NK-92 (cell line): Measurements from ENCODE around the gene HHATL.

Experiments
- DNase-seq: peaks from one replicate; lab custom pipeline; 2025; ENCODE audit not compliant: unreplicated experiment; lab: John Stamatoyannopoulos, UW

Gene HHATL

GRCh38 chr3:42713747-42714146, 11.1 kb upstream of the HHATL start:
- no peak for DNase-seq

- DNase-seq, result no peak
Measured at GRCh38 chr3:42712688-42713372, 10.2 kb upstream of the HHATL start.

GRCh38 chr3:42712344-42712648, 9.7 kb upstream of the HHATL start:
- DNase-seq, result no peak

GRCh38 chr3:42711491-42712343, 9.1 kb upstream of the HHATL start:
- DNase-seq, result no peak

GRCh38 chr3:42710323-42711021, 7.9 kb upstream of the HHATL start:
- no peak for DNase-seq

GRCh38 chr3:42709621-42710020, 7.0 kb upstream of the HHATL start:
- no peak for DNase-seq

GRCh38 chr3:42708611-42709151, 6.1 kb upstream of the HHATL start:
- DNase-seq, result no peak

- no peak for DNase-seq
Measured at GRCh38 chr3:42707620-42708355, 5.2 kb upstream of the HHATL start.

- DNase-seq, result no peak
Measured at GRCh38 chr3:42706721-42707619, 4.4 kb upstream of the HHATL start.

GRCh38 chr3:42705962-42706585, 3.5 kb upstream of the HHATL start:
- DNase-seq, result no peak

- no peak for DNase-seq
Measured at GRCh38 chr3:42705058-42705767, 2.6 kb upstream of the HHATL start.

- no peak for DNase-seq
Measured at GRCh38 chr3:42704136-42704841, 1.7 kb upstream of the HHATL start.

- no peak for DNase-seq
Measured at GRCh38 chr3:42703695-42704025, 1.1 kb upstream of the HHATL start.

GRCh38 chr3:42702982-42703694, 540 bp upstream of the HHATL start:
- no peak for DNase-seq

- no peak for DNase-seq
Measured at GRCh38 chr3:42701371-42702065, 1.1 kb downstream of the HHATL start.

GRCh38 chr3:42700366-42701288, 2.0 kb downstream of the HHATL start:
- DNase-seq, result no peak
